SIG-M5 treated with dmso at 0.1 percent for 504 hours (cell line): ENCODE results near the gene IGF2.

Source experiments
- DNase-seq: peaks from one replicate; lab custom pipeline; 2025; ENCODE audit not compliant: unreplicated experiment; lab: John Stamatoyannopoulos, UW

Gene IGF2

DNA sequence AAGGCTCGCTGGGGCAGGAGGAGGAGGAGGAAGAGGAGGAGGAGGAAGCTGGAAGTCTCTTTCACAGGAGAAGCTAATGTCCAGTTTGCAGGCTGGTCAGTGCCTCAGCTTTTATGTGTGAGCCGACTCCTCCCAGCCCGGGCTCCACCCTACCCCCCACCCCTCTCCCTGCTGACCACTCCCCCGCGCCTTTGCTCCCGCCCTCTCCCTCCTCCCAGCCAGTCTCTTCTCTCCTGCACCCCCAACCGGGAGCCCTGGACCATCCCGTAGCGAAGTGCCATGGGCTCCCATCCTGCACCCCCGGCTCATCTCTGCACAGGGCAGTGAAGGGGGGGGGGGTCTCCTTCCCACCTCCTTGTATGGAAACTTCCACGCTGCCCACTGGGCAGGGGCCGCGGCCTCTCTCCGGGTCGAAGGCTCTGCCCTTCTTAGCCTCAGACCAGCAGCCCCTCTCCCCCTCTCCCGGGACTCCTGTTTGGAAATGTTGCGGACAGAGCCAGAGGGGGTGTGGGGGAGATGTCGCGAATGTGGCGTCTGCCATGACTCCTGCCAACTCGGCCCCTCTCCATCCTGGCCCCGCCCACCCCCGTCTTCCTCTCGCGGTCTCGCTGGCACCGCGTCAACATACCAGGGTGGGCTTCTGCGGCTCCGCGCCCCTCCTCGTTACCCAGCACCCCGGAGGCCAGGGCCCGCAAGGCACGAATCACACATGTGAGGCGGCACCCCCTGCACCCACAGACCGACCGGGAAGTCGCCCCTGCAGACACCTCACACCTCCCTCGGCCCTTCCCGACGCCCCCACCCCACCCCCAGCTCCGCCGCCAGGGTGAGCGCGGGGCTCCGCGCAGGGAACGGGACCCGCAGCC is 1.8 kb downstream of the IGF2 start:
- DNase-seq, result no peak

DNA sequence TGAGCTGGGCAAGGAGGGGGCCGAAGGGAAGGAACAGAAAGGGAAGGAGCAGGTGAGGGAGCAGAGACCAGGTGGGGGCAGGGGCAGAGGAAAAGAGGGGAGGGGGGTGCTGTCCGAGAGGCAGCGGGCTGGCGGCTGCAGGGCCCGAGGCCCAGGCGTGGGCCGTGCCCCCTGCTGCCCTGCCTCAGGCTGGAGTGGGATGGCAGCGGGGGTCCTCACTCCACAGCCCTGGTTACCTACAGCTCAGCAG is 2.3 kb downstream of the IGF2 start:
- no peak for DNase-seq

DNA sequence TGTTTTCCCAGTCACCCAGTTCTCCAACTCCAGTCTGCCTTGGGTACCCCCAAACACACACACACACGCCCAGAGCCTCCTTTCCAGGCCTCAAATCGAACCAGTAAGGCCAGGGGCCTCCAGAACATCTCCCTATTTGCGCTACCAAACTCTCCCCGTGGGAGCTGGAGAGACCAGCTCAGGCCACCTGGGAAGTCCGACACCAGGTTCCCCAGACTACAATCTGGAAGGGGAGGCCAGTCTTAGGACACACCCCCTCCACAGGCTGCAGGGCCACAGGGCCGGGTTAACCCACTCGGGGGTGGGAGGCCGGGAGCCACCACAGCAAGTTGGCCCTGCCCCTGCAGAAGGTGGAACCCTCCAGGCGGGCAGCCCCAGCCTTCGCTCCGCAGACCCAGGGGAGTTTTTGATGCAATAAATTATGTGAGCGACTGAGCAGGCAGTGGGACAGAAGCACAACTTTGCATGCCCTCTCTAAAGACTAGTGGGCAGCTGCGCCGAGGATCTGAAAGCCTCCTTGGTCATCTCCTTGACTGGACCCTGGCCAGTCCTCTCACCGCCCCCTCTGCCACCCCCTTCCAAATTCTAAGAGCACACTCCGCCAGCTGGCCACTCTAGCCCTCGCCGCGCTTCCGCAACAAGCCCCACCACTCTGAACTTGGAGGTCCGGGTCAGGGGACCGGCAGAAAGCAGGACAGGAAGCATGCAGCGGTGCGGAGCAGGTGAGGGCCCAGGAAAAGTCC is 2.8 kb downstream of the IGF2 start:
- no peak for DNase-seq

DNA sequence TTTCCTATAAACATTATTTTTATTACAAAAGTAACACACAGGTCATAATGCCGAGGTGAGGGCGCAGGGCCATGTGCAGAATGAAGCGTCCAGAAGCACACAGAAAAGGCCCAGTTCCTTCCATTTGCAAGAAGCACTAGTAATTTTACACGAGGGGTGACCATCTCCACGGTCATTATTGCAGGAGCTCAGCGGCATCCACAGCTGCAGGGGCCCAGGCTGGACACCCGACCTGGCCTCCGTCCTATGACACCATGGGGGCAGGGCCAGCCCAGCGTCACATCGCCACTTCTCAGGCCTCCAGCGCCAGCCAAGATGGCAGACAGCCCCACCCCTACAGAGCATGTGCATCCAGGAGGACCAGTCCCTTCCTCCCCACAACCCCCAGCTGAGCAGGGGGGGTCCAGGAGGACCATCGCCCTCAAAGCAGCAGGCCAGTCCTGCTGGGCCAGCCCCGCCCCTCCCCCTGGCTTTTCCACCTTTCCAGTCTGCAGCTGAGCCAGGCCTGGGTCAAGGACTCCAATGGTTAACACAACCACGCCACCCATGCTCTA is 3.5 kb downstream of the IGF2 start:
- no peak for DNase-seq

DNA sequence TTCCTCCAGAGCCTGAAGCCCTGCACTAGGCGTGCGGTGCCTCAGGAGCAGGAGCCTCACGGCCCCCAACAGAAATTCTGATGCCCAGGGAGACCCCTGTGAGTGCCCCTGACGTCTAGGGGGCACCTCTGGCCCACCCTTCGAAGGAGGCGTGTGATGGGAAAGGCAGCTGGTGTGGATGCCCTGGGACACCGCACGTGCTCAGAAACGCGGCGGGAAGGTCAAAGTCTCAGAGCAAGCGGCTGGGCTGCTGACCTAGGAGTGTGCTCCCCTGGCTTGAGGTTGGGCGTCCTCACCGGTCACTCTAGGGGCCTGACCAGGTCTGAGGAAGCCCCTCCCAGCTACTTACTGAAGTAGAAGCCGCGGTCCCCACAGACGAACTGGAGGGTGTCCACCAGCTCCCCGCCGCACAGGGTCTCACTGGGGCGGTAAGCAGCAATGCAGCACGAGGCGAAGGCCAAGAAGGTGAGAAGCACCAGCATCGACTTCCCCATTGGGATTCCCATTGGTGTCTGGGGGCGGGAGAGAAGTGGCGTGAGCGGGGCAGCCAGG is 4.1 kb downstream of the IGF2 start:
- DNase-seq, result no peak

DNA sequence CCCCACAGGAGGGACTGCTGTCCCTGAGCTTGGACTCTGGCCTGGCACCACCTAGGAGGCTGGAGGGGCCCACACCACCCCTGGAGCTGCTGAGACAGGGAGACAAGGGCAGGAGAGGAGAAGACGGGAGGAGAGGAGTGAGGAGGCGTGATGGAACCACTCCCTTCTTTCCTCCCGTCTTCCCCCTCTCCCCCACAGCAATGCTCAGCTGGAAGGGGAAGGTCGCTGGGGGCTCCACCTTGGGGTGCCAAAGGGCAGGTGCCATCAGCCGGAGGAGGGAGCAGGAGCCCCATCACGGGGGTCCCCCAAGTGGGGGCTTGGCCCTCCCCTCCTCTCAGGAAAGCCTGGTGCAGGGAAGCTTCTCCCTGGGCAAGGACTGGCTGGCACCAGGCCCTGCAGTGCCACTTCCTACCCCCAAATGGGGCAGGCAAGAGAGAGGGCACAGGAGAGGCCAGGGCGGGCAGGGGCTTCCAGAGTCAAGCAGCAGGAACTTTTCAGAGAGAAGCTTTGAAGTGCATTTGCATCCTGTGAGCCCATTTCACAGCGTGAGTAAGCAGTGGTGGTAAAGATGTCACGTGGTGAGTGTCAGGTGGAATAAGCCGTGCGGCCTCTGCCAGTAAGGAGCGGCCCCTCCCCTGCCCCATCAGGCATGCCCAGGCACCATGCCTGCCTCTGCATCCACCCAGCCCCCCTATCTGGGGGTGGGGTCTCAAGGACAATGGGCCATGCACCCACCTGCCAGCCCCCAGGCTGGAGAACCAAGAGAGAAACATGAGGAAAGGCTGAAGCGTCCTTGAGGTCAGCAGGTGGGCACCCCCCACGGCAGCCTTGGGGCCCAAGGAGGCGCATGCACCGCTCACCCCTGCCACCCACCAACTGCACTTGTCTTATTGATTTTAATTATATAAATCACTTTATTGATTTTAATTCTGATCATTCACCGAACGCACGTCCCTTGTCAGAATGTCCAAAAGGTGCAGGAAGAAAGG is 4.9 kb downstream of the IGF2 start:
- no peak for DNase-seq

DNA sequence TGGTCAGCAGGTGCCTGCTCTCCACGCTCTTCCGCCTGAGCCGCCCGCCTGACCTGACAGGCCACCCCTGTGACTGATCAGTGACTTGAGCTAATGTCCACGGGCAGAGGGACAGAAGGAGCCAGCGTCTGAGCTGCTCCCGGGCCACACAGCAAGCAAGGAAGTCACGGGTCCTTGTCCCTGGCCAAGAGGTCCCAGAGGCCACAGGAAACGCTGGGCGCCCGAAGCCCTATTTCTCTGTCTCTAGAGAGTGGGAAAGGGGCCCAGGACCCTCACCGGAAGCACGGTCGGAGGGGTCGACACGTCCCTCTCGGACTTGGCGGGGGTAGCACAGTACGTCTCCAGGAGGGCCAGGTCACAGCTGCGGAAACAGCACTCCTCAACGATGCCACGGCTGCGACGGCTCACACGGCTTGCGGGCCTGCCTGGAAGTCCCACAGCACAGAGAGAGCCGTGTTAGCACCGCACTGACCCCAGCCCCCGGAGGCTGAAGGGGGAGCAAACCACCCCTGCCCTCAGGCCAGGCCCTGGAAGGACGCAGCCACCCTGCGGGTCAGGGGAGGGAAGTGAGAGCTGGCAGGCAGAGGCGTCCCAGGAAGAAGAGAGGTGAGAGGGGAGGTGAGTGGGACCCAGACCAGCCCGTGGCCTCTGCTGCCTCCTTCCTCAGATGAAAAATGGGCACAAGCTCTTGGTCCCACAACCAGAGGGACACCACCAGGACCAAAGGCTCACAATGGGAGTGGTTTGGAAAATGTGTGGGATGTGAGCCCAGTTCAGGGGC is 5.8 kb downstream of the IGF2 start:
- DNase-seq, result no peak

DNA sequence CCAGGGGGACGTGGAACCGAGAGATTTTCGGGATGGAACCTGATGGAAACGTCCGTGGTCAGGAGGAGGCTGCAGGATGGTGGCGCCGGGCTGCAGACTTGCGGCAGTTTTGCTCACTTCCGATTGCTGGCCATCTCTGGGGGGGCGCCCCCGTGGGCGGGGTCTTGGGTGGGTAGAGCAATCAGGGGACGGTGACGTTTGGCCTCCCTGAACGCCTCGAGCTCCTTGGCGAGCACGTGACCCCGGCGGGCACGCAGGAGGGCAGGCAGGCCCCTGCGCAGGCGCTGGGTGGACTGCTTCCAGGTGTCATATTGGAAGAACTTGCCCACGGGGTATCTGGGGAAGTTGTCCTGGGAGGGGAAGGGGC is 6.3 kb downstream of the IGF2 start:
- DNase-seq, result no peak

DNA sequence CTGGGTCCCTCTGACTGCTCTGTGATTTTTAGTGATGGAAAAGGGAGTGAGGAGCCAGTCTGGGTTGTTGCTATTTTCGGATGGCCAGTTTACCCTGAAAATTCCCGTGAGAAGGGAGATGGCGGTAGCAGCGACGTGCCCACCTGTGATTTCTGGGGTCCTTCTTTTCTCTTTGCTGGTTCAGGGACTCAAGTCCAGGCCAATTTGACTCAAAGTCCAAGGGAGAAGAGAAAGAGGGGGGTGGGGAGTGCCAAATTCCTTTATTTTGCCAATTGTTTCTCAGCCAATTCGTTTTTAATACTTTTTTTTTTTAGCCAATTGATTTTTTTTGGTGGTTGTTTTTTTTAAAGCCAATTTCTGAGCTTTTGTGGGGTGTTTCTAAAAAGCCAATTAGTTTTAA is 6.9 kb downstream of the IGF2 start:
- no peak for DNase-seq

DNA sequence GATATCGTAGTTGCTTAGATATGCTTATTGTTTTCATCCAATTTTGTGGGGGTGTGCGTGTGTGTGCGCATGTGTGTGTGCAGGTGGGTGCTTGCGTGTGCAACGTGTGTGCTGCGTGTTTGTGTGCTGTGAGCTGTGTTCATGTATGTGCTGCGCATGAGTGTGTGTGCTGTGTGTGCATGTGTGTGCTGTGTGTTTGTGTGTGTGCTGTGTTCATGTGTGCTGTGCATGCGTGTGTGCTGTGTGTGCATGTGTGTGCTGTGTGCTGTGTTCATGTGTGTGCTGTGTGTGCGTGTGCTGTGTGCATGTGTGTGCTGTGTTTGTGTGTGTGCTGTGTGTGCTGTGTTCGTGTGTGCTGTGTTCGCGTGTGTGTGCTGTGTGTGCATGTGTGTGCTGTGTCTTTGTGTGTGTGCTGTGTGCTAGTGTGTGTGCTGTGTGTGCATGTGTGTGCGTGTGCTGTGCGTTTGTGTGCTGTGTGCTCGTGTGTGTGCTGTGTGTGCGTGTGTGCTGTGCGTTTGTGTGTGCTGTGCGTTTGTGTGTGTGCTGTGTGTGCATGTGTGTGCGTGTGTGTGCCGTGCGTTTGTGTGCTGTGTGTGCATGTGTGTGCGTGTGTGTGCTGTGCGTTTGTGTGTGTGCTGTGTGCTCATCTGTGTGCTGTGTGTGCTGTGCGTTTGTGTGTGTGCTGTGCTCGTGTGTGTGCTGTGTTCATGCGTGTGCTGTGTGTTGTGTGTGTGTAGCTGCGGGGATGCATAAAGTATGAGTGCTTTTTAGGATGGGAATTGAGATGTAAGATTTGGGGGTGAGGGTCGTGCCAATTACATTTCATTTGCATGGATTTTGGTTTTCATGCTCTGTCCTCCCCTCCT is 7.6 kb downstream of the IGF2 start:
- no peak for DNase-seq

DNA sequence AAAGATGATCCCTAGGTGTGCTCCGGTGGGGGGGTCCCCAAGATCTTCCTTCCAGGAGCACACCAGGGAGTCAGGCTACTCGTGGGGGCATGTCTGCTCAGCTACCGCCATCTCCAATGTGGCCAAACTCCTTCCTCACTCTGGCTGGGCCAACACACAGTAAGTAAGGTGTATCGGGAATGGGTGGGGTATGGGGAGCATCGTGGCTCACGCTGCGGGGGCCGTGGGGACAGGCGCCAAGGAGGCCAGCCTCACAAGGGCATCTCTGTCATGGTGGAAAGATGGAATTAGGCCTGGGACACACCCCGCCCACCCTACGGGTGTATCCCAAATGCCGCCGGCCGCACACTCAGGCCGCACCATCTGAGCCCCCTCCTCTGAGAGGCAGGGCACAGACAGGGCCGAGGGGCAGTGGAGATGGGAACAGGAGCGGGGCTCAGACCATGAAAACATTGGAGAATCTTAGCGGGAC is 8.3 kb downstream of the IGF2 start:
- DNase-seq, result no peak

DNA sequence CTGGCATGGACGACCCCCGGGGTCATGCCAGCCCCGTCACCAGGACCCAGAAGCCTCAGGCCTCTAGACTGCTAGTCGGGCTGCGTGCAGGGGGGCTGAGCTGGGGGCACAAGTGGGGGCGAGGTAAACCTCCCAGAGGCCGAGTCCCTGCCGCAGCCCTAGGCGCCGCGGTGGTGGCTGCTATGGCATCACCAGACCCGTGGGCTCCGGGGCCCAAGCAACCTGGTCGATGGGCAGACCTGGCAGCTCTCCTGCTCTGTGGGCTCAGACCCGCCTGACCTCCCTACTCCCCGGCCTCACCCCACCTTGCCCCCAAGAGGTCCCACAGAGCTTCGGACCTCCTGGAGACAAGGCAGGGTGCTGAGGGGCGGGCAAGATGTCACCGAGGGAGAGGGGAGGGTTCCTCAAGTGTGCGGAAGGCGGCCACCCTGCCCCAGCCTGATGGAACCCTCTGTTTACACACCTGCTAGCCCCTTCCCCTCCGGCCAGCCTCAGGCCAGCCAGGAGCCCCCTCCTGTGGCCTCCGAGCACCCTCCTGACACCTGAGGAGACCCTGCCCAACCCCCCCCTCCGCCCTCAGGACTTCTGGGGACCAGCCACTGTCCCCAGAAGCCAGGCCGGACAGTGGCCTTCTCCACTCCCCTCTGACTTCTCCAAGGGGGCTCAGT is 9.4 kb downstream of the IGF2 start:
- DNase-seq, result no peak

DNA sequence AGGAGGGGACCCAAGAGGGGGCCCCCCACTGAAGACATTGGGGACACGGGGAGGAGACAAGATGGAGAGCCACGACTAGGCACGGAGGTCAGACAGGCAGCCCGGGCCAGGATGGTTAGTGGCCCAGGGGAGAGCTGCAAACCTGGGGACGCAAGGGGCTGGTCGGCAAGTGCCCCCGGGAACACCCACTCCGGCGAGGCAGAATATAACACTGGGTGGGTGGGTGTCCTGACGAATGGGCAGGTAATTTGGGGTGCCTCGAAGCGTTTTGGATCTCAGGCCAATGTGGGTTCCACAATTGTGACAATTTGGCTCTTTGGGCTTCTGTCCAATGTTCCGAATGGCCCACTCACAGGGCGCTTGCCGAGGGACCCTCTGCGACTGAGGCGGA is 9.9 kb downstream of the IGF2 start:
- DNase-seq, result no peak

DNA sequence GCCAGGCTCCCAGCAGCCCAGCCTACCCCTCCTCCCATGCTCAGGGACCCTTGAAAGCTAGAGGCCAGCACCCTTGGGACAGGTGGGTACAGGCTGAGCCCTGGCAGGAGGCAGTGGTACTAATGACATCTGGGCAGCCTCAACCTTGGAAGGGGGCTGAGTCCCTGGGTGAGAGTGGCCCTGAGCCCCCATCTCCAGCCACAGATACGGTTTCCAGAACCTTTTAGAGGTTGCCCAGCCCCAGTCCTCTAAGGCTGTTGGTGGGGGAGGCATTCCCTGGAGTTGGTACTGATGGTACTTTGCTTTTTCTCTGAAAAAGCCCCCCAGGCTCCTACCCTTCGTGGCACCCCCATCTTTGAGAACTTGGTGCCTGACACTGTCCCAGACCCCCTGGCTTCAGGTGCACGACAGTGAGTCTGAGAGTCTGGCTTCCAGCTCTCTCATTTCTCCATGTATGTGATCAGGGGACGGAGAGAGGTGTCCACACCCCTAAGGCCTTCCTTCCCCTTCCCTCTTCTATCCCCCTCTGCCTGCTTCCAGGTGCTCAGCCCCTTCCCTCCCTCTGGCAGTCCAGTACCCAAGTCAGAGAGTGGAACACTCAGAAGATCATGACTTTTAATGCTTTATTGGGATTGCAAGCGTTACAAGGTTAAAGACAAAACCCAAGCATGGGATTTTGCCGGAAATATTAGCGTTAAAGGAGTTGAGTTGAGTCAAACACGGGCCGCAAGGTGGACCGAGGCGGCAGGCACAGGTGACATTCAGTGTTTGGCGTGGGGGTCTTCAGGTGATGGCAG is 10.5 kb downstream of the IGF2 start:
- DNase-seq, result no peak

DNA sequence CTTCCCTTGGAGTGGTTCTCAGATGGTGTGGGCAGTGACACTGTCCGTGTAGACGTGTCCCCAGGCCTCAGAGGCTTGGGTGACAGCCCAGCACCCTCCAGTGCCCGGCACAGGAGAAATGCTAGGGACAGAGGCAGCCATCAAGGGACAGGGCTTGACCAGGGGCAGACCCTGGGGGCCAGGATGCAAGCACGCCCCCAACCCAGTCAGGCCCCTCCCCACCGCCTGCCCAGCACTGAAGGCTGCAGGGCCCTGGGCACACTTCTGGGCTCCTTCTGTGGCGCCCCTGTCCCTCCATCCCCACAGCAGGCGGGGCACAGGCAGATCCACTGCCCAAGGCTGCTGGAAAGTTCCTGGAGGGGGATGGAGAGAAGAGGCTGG is 11.1 kb downstream of the IGF2 start:
- no peak for DNase-seq

DNA sequence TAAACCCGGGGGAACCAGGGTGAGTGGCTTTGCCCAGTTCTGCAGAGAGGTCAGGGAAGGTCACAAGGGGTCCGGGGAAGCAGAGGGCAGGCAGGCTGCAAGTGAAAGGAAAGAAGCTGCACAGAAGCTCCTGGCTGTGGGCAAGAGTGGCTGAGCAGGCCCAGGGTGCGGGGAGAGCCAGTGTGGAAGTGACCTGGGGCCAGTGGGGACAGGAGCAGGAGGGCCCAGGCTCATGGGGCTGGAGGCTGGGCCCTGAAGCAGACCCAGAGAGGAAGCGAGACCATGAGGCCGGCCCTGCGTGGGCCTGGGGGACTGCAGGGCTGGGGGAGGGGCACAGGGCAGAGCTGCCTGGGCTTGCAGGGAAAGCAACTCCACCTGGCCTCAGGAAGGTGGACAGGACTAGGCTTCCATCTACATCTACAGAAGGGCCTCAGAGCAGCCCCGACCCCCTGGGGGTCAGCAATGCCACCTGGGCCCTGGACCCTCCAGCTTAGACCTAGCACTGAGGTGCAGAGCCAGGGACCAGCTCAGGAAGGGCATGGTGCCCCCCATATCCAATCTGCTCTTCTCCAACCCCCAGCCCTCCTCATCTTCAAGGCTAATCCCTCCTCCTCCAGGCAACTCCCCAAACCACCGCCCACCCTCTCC is 11.6 kb downstream of the IGF2 start:
- no peak for DNase-seq

DNA sequence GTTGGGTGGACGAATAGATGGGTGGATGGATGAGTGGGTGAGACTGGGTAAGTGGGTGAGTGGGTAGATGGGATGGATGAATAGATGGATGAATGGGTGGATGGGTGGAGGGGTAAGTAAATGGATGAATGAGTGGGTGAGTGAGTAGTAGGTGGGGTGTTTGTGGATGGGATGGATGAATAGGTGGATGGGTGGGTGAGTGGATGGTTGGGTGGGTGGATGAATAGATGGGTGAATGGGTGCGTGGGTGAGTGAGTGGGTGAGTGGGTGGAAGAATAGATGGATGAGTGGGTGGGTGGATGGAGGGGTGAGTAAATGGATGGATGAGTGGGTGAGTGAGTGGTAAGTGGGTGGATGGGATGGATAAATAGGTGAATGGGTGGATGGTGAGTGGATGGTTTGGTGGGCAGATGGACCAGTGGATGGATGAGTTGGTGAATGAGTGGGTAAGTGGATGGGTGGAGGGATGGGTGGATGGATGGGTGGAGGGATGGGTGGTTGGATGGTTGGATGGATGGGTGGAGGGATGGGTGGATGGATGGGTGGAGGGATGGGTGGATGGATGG is 12.6 kb downstream of the IGF2 start:
- no peak for DNase-seq
